ENCODE results near the gene HHEX. TPM values are rescaled to one million over a fixed set of nuclear protein-coding genes. Genes with fewer than 3 reads are reported as not detected.

The HHEX gene
- total RNA-seq, 1 experiment from 2014 or later = 11.0 TPM

GRCh38 chr10:92702301-92702916 is 12.7 kb downstream of the HHEX start:
- Histone ChIP-seq H3K4me3 (replicated peaks in 1 of 2; ENCODE audit: low read depth in 1 of 2, low read length in 2 of 2) (no peak overlapping the region), H3K9ac (ENCODE audit: low read length) (no peak overlapping the region), H3K4me2 (ENCODE audit: low read length) (no peak overlapping the region), H4K20me1 (ENCODE audit: insufficient read depth) (no peaks in the 10 kb centered on the region), H2AFZ (ENCODE audit: low read depth, low read length, poor library complexity, severe bottlenecking) (no peak overlapping the region), H3K9me3 (ENCODE audit: control insufficient read depth in 1 of 2, insufficient read depth in 1 of 2, low read depth in 1 of 2, low read length in 2 of 2) (no peaks in the 10 kb centered on the region), H3K36me3 (ENCODE audit: control insufficient read depth in 1 of 2, insufficient read depth in 2 of 2, low read length in 2 of 2) (no peaks in the 10 kb centered on the region), H3K79me2 (ENCODE audit: insufficient read depth, low read length) (no peaks in the 10 kb centered on the region), H3K27me3 (ENCODE audit: insufficient read depth, low read length) (no peaks in the 10 kb centered on the region), H3K27ac (ENCODE audit: low read depth, low read length) (no peak overlapping the region), H3K9me2 (ENCODE audit: insufficient read depth) (no peaks in the 10 kb centered on the region), H3K4me1 (ENCODE audit: control insufficient read depth in 1 of 2, insufficient read depth in 2 of 2, low read length in 2 of 2) (no peaks in the 10 kb centered on the region)
- ChIA-PET RAD21 (ENCODE audit: low non-redundant PET in 1 of 2, low total read pairs in 2 of 2, uncharacterized antibody in 2 of 2, unreplicated experiment in 2 of 2) (no interaction called here), POLR2A (no interaction called here), CTCF (no interaction called here)
- no peak for TF ChIP-seq SP1 (IDR thresholded peaks at IDR 0.05; ENCODE audit: low read depth)
- no peak for TF ChIP-seq SIN3A (IDR thresholded peaks at IDR 0.05; ENCODE audit: low read depth)
- no peak for TF ChIP-seq ZBTB33 (IDR thresholded peaks at IDR 0.05; ENCODE audit: extremely low read depth, insufficient replicate concordance, low read length)
- no peak for TF ChIP-seq REST (IDR thresholded peaks at IDR 0.05; ENCODE audit: low read depth)
- TF ChIP-seq ZFX (IDR thresholded peaks at IDR 0.05) = no peak
- no peak for TF ChIP-seq POLR2A (IDR thresholded peaks at IDR 0.05; ENCODE audit: borderline replicate concordance, extremely low read depth, insufficient read depth, insufficient read length)
- TF ChIP-seq POLR2AphosphoS5 (IDR thresholded peaks at IDR 0.05; ENCODE audit: low read depth, low read length) = no peak
- no peak for TF ChIP-seq FOSL1 (IDR thresholded peaks at IDR 0.05; ENCODE audit: low read depth)
- TF ChIP-seq YY1 (IDR thresholded peaks at IDR 0.05; ENCODE audit: extremely low read depth, insufficient replicate concordance, low read depth, low read length) = no peak
- TF ChIP-seq TCF7L2 (IDR thresholded peaks at IDR 0.05; ENCODE audit: borderline replicate concordance, extremely low read depth, insufficient read depth, insufficient read length) = no peak
- no peak for TF ChIP-seq MAX (IDR thresholded peaks at IDR 0.05)
- no peak for TF ChIP-seq ATF3 (IDR thresholded peaks at IDR 0.05)
- TF ChIP-seq CTCF (IDR thresholded peaks at IDR 0.05 in 2 of 3, conservative IDR thresholded peaks at IDR 0.05 in 1 of 3; ENCODE audit: borderline replicate concordance in 1 of 3, insufficient read depth in 1 of 3, low read depth in 2 of 3, low read length in 2 of 3) = no peak
- TF ChIP-seq EZH2 (IDR thresholded peaks at IDR 0.05) = no peak
- intact Hi-C loops (cut with micrococcal nuclease) = no loop called here
- BruUV-seq (replicated peaks) = no TSS peak
- DNase-seq (ENCODE audit: low read depth, low spot score) (no peak), ATAC-seq (no peak)
